H9 (cell line): ENCODE measurements around the gene GAREM2. TPM values are rescaled to one million over a fixed set of nuclear protein-coding genes. Genes with fewer than 3 reads are reported as not detected.

Experiments
- DNase-seq: peaks from one replicate; pipeline ENCODE4 v3.0.0-alpha.2; 2017
- H2AFZ ChIP-seq: one replicate; pipeline ENCODE4 v1.6.1; 2013; ENCODE audit warnings: mild to moderate bottlenecking, low read length, control low read depth, moderate library complexity
- H2AK5ac ChIP-seq: 2 replicates; pipeline ENCODE4 v1.6.1; 2013; ENCODE audit warnings: low read length, control low read depth, mixed read lengths; ENCODE audit not compliant: insufficient read length
- H2BK120ac ChIP-seq: one replicate; pipeline ENCODE4 v1.6.1; 2013; ENCODE audit warnings: low read depth, mild to moderate bottlenecking, low read length, control low read depth, inconsistent platforms; ENCODE audit not compliant: poor library complexity, severe bottlenecking
- H2BK12ac ChIP-seq: 2 replicates; pipeline ENCODE4 v1.6.1; 2013; ENCODE audit warnings: low read length, control low read depth, mixed read lengths, low read depth; ENCODE audit not compliant: insufficient read length
- H2BK15ac ChIP-seq: 2 replicates; pipeline ENCODE4 v1.6.1; 2013; ENCODE audit warnings: low read depth, low read length, control low read depth
- H2BK20ac ChIP-seq: one replicate; pipeline ENCODE4 v1.6.1; 2013; ENCODE audit warnings: low read depth, mild to moderate bottlenecking, low read length, control low read depth, inconsistent platforms; ENCODE audit not compliant: poor library complexity, severe bottlenecking
- H2BK5ac ChIP-seq: 2 replicates; pipeline ENCODE4 v1.6.1; 2013; ENCODE audit warnings: low read length, control low read depth, mixed read lengths; ENCODE audit not compliant: insufficient read length
- H3K14ac ChIP-seq: 2 replicates; pipeline ENCODE4 v1.6.1; 2013; ENCODE audit warnings: low read length, control low read depth; ENCODE audit not compliant: insufficient read depth
- H3K18ac ChIP-seq: 2 replicates; pipeline ENCODE4 v1.6.1; 2013; ENCODE audit warnings: low read depth, mild to moderate bottlenecking, mixed read lengths, low read length, control low read depth; ENCODE audit not compliant: insufficient read length
- H3K23ac ChIP-seq: 2 replicates; pipeline ENCODE4 v1.6.1; 2013; ENCODE audit warnings: low read length, control low read depth, mixed read lengths, low read depth; ENCODE audit not compliant: insufficient read length
- H3K23me2 ChIP-seq: 2 replicates; pipeline ENCODE4 v1.6.1; 2013; ENCODE audit warnings: low read depth, mild to moderate bottlenecking, mixed read lengths, low read length, control low read depth; ENCODE audit not compliant: insufficient read length, poor library complexity, severe bottlenecking
- H3K27ac ChIP-seq: 2 replicates; pipeline ENCODE4 v1.5.1; 2013; ENCODE audit warnings: low read length, control low read depth, mixed read lengths, low read depth; ENCODE audit not compliant: insufficient read length
- H3K27me3 ChIP-seq: 2 replicates; pipeline ENCODE4 v1.6.1; 2013; ENCODE audit warnings: low read length, control low read depth, inconsistent platforms; ENCODE audit not compliant: insufficient read depth
- H3K4ac ChIP-seq: 2 replicates; pipeline ENCODE4 v1.6.1; 2013; ENCODE audit warnings: low read depth, mild to moderate bottlenecking, control low read depth, inconsistent platforms, low read length, moderate library complexity
- H3K4me1 ChIP-seq: 2 replicates; pipeline ENCODE4 v1.6.1; 2013; ENCODE audit warnings: low read length, control low read depth, inconsistent platforms; ENCODE audit not compliant: insufficient read depth
- H3K4me2 ChIP-seq: 2 replicates; pipeline ENCODE4 v1.6.1; 2013; ENCODE audit warnings: low read length, control low read depth, mixed read lengths; ENCODE audit not compliant: insufficient read length, insufficient read depth
- H3K56ac ChIP-seq: 2 replicates; pipeline ENCODE4 v1.6.1; 2013; ENCODE audit warnings: low read depth, mild to moderate bottlenecking, mixed read lengths, low read length, control low read depth; ENCODE audit not compliant: insufficient read length
- H3K79me1 ChIP-seq: 2 replicates; pipeline ENCODE4 v1.6.1; 2013; ENCODE audit warnings: low read depth, mild to moderate bottlenecking, moderate library complexity, low read length, control low read depth, inconsistent platforms; ENCODE audit not compliant: insufficient read depth, poor library complexity, severe bottlenecking
- H3K79me2 ChIP-seq: 2 replicates; pipeline ENCODE4 v1.6.1; 2013; ENCODE audit warnings: low read length, control low read depth, inconsistent platforms; ENCODE audit not compliant: insufficient read depth
- H3K9ac ChIP-seq: 2 replicates; pipeline ENCODE4 v1.6.1; 2013; ENCODE audit warnings: low read length, control low read depth, mixed read lengths; ENCODE audit not compliant: insufficient read length; ENCODE audit errors: extremely low read depth
- H3K9me3 ChIP-seq: one replicate; pipeline ENCODE4 v1.6.1; 2013; ENCODE audit warnings: low read depth, low read length, inconsistent platforms; ENCODE audit not compliant: control insufficient read depth
- H3T11ph ChIP-seq: one replicate; pipeline ENCODE4 v1.6.1; 2013; ENCODE audit warnings: mild to moderate bottlenecking, low read length, control low read depth, inconsistent platforms
- H4K20me1 ChIP-seq: one replicate; pipeline ENCODE4 v1.6.1; 2013; ENCODE audit not compliant: control insufficient read depth, insufficient read length, insufficient read depth
- H4K5ac ChIP-seq: 2 replicates; pipeline ENCODE4 v1.6.1; 2013; ENCODE audit warnings: low read depth, mild to moderate bottlenecking, mixed read lengths, low read length, control low read depth; ENCODE audit not compliant: insufficient read length
- H4K8ac ChIP-seq: replicated peaks from 2 replicates; pipeline ENCODE4 v1.6.1; 2013; ENCODE audit warnings: low read length, control low read depth, mixed read lengths, low read depth; ENCODE audit not compliant: insufficient read length
- H4K91ac ChIP-seq: 2 replicates; pipeline ENCODE4 v1.6.1; 2013; ENCODE audit warnings: low read depth, mild to moderate bottlenecking, moderate library complexity, mixed read lengths, low read length, control low read depth; ENCODE audit not compliant: insufficient read length
- H3K27ac Mint-ChIP-seq, 3 experiments: 2 replicates in 2 of 3; 3 replicates in 1 of 3; pipeline ENCODE4 v1.8.0; 2020 to 2021; ENCODE audit warnings: mixed read lengths in 3 of 3, mild to moderate bottlenecking in 1 of 3, moderate library complexity in 1 of 3
- H3K27me3 Mint-ChIP-seq: 2 replicates; pipeline ENCODE4 v1.8.0; 2021; ENCODE audit warnings: low read depth, mild to moderate bottlenecking, moderate library complexity, mixed read lengths
- H3K36me3 Mint-ChIP-seq, 3 experiments: 2 replicates in 2 of 3; 3 replicates in 1 of 3; pipeline ENCODE4 v1.8.0; 2020 to 2021; ENCODE audit warnings: low read depth in 3 of 3, mixed read lengths in 3 of 3; ENCODE audit not compliant: insufficient read depth in 1 of 3
- H3K4me1 Mint-ChIP-seq, 2 experiments: 2 replicates each; pipeline ENCODE4 v1.8.0; 2020; ENCODE audit warnings: mixed read lengths in 2 of 2
- H3K4me3 Mint-ChIP-seq, 2 experiments: 2 replicates in 1 of 2; 3 replicates in 1 of 2; pipeline ENCODE4 v1.8.0; 2020 to 2021; ENCODE audit warnings: mild to moderate bottlenecking in 2 of 2, mixed read lengths in 2 of 2, moderate library complexity in 1 of 2
- H3K9me3 Mint-ChIP-seq, 2 experiments: 2 replicates in 1 of 2; 3 replicates in 1 of 2; pipeline ENCODE4 v1.8.0; 2020; ENCODE audit warnings: mild to moderate bottlenecking in 2 of 2, mixed read lengths in 2 of 2, moderate library complexity in 1 of 2
- WGBS: extraction: QIAGEN DNeasy Blood & Tissue Kit; methylation state at CpG from one replicate; pipeline ENCODE4 v1.1.7; 2013; ENCODE audit warnings: missing lambda C conversion rate, low lambda C conversion rate, mixed read lengths; ENCODE audit not compliant: insufficient read length; ENCODE audit errors: extremely low coverage; 5-methylcytosine and 5-hydroxymethylcytosine counted together
- total RNA-seq: library from RNA; stranded (reverse); gene quantifications from 2 replicates; pipeline ENCODE4 v1.2.1, GENCODE V29; 2021
- TF ChIP-seq, protein P1 (sequence below): fragments of 200-600 bp; sonication (generic); conservative IDR thresholded peaks from 3 replicates; pipeline ENCODE4 v1.8.0; 2021; ENCODE audit warnings: antibody characterized with exemption, mild to moderate bottlenecking

GAREM2 gene
- total RNA-seq, 1 experiment from 2014 or later: 14.4 TPM

- no peak overlapping the region for H3K4me2 ChIP-seq
- H2BK15ac ChIP-seq: no peak overlapping the region
- no peak overlapping the region for H3K9ac ChIP-seq
- H3K9me3 Mint-ChIP-seq: no peaks in the 10 kb centered on the region
- no peaks in the 10 kb centered on the region for H3K79me1 ChIP-seq
- no peaks in the 10 kb centered on the region for H3K23me2 ChIP-seq
- H2BK5ac ChIP-seq: no peak overlapping the region
- WGBS: no CpG with 5 or more reads among the region's 8 CpGs
- no peak overlapping the region for H3K23ac ChIP-seq
- no peak overlapping the region for H4K8ac ChIP-seq
- no peak overlapping the region for H2AFZ ChIP-seq
- H3K27me3 ChIP-seq: no peaks in the 10 kb centered on the region
- no peaks in the 10 kb centered on the region for H3K4me1 ChIP-seq
- no peak overlapping the region for H3K4ac ChIP-seq
- H3K56ac ChIP-seq: no peak overlapping the region
- H3K27ac ChIP-seq: no peak overlapping the region
- no peaks in the 10 kb centered on the region for H3K4me1 Mint-ChIP-seq
- H3K79me2 ChIP-seq: no peaks in the 10 kb centered on the region
- TF ChIP-seq, protein P1, sequence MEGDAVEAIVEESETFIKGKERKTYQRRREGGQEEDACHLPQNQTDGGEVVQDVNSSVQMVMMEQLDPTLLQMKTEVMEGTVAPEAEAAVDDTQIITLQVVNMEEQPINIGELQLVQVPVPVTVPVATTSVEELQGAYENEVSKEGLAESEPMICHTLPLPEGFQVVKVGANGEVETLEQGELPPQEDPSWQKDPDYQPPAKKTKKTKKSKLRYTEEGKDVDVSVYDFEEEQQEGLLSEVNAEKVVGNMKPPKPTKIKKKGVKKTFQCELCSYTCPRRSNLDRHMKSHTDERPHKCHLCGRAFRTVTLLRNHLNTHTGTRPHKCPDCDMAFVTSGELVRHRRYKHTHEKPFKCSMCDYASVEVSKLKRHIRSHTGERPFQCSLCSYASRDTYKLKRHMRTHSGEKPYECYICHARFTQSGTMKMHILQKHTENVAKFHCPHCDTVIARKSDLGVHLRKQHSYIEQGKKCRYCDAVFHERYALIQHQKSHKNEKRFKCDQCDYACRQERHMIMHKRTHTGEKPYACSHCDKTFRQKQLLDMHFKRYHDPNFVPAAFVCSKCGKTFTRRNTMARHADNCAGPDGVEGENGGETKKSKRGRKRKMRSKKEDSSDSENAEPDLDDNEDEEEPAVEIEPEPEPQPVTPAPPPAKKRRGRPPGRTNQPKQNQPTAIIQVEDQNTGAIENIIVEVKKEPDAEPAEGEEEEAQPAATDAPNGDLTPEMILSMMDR: no peak
- H2BK20ac ChIP-seq: no peak overlapping the region
- no peak overlapping the region for H2BK120ac ChIP-seq
- H4K91ac ChIP-seq: no peak overlapping the region
- peaks cover 2% of the 10 kb centered on the region for H3K27me3 Mint-ChIP-seq
- H3K14ac ChIP-seq: no peak overlapping the region
- no peaks in the 10 kb centered on the region for H3K9me3 ChIP-seq
- no peak for DNase-seq
- no peak overlapping the region for H3T11ph ChIP-seq
- no peak overlapping the region for H3K18ac ChIP-seq
- H3K27ac Mint-ChIP-seq: no peak overlapping the region; a peak in 1 of 7 replicates
- no peak overlapping the region for H4K5ac ChIP-seq
- no peak overlapping the region for H2BK12ac ChIP-seq
- no peak overlapping the region for H3K4me3 Mint-ChIP-seq
- no peaks in the 10 kb centered on the region for H4K20me1 ChIP-seq
- H2AK5ac ChIP-seq: no peak overlapping the region
- no peaks in the 10 kb centered on the region; a peak in 1 of 7 replicates for H3K36me3 Mint-ChIP-seq
These were observed 8.2 kb upstream of the GAREM2 start for GRCh38 chr2:26164641-26165211.
